Inferior parietal cortex (tissue), 1 donor: Measurements from ENCODE around the gene C1QTNF5.
A peak's percentile ranks its signal among the peaks of the same experiment; 100 is the strongest.

Source experiments
- DNase-seq: peaks from one replicate; pipeline ENCODE4 v3.0.0-alpha.2; 2016; ENCODE audit errors: extremely low spot score

Gene C1QTNF5

GRCh38 chr11:119373059-119373920, 32.6 kb upstream of the C1QTNF5 start:
- DNase-seq = no peak

- DNase-seq = no peak
Observed at GRCh38 chr11:119372260-119373058, 31.8 kb upstream of the C1QTNF5 start.

GRCh38 chr11:119371778-119372182, 31.1 kb upstream of the C1QTNF5 start:
- DNase-seq = peak; percentile 57

- DNase-seq = no peak
Observed at GRCh38 chr11:119371067-119371601, 30.5 kb upstream of the C1QTNF5 start.

- no peak for DNase-seq
Observed at GRCh38 chr11:119370486-119371046, 29.9 kb upstream of the C1QTNF5 start.

GRCh38 chr11:119369132-119369925, 28.6 kb upstream of the C1QTNF5 start:
- DNase-seq = no peak

GRCh38 chr11:119368121-119369034, 27.7 kb upstream of the C1QTNF5 start:
- DNase-seq = peak; percentile 73

- DNase-seq = no peak
Observed at GRCh38 chr11:119367661-119368120, 27.0 kb upstream of the C1QTNF5 start.

- peak; percentile 63 for DNase-seq
Observed at GRCh38 chr11:119366690-119367620, 26.3 kb upstream of the C1QTNF5 start.

- peak; percentile 60 for DNase-seq
Observed at GRCh38 chr11:119365071-119365591, 24.4 kb upstream of the C1QTNF5 start.

- DNase-seq = peak; percentile 71
Observed at GRCh38 chr11:119363851-119364590, 23.3 kb upstream of the C1QTNF5 start.

- DNase-seq = no peak
Observed at GRCh38 chr11:119363081-119363850, 22.6 kb upstream of the C1QTNF5 start.

GRCh38 chr11:119362741-119363080, 22.0 kb upstream of the C1QTNF5 start:
- no peak for DNase-seq

GRCh38 chr11:119361941-119362725, 21.4 kb upstream of the C1QTNF5 start:
- DNase-seq = no peak

- peak; percentile 59 for DNase-seq
Observed at GRCh38 chr11:119361056-119361787, 20.5 kb upstream of the C1QTNF5 start.
